Endothelial cell of umbilical vein (primary cell): ENCODE measurements around the gene STK40. TPM values are rescaled to one million over a fixed set of nuclear protein-coding genes. Genes with fewer than 3 reads are reported as not detected.

Source experiments
- BruUV-seq: library from RNA; stranded (reverse); fragments of 400-500 nt; replicated peaks from 2 replicates; lab custom pipeline; 2021; lab: Mats Ljungman, UMichigan
- CTCF ChIA-PET: fragments of 300-600, 350-600 bp; sonication (Branson Sonifier 250); formaldehyde crosslinking; loops from one replicate; lab custom pipeline; 2021; ENCODE audit warnings: antibody characterized with exemption, inconsistent platforms; lab: Charles Lee
- POLR2A ChIA-PET: fragments of 300-600, 350-600 bp; sonication (Branson Sonifier 250); formaldehyde crosslinking; loops from one replicate; lab custom pipeline; 2021; ENCODE audit warnings: antibody characterized with exemption, inconsistent platforms; lab: Charles Lee
- DNase-seq: peaks from one replicate; pipeline ENCODE4 v3.0.0-alpha.2; 2011; ENCODE audit warnings: low read depth, low spot score
- FAIRE-seq: peaks from 2 replicates; lab custom pipeline; 2011; peaks lifted over from hg19 to GRCh38; lab: Jason Lieb, UNC
- H2AFZ ChIP-seq: 2 replicates; pipeline ENCODE4 v1.6.0; 2012; ENCODE audit warnings: low read depth, low read length, control low read depth, inconsistent platforms
- H3K27ac ChIP-seq: 2 replicates; pipeline ENCODE4 v1.5.1; 2011; ENCODE audit warnings: low read depth, mild to moderate bottlenecking, control low read depth, low read length, moderate library complexity; ENCODE audit not compliant: insufficient read depth
- H3K27me3 ChIP-seq, 2 experiments: 2 replicates each; pipeline versions ENCODE4 v1.6.0 to v1.6.1; 2011; ENCODE audit warnings: low read length in 2 of 2, mixed read lengths in 1 of 2; ENCODE audit not compliant: control insufficient read depth in 2 of 2, insufficient read depth in 2 of 2
- H3K36me3 ChIP-seq, 2 experiments: 2 replicates in 1 of 2; 3 replicates in 1 of 2; pipeline ENCODE4 v1.5.1; 2011; ENCODE audit warnings: low read length in 2 of 2, mild to moderate bottlenecking in 1 of 2, moderate library complexity in 1 of 2; ENCODE audit not compliant: control insufficient read depth in 2 of 2, insufficient read depth in 2 of 2; ENCODE audit errors: extremely low read depth in 1 of 2
- H3K4me1 ChIP-seq: 3 replicates; pipeline ENCODE4 v1.5.1; 2011; ENCODE audit warnings: mild to moderate bottlenecking, low read length; ENCODE audit not compliant: control insufficient read depth, insufficient read depth; ENCODE audit errors: extremely low read depth
- H3K4me2 ChIP-seq: 2 replicates; pipeline ENCODE4 v1.6.1; 2011; ENCODE audit warnings: low read length, control low read depth, mixed read lengths; ENCODE audit not compliant: insufficient read depth
- H3K4me3 ChIP-seq, 3 experiments: fragments of 200-600 bp in 1 of 3; sonication (generic), shearing (Covaris generic) in 1 of 3; replicated peaks in 1 of 3; 2 replicates each; pipeline ENCODE4 v1.5.1; 2011 to 2016; ENCODE audit warnings: control low read depth in 3 of 3, low read length in 3 of 3, mild to moderate bottlenecking in 2 of 3, inconsistent platforms in 1 of 3, low read depth in 1 of 3, moderate library complexity in 1 of 3; ENCODE audit not compliant: insufficient read depth in 1 of 3
- H3K79me2 ChIP-seq: 2 replicates; pipeline ENCODE4 v1.6.0; 2012; ENCODE audit warnings: low read length, inconsistent platforms; ENCODE audit not compliant: control insufficient read depth, insufficient read depth
- H3K9ac ChIP-seq: replicated peaks from 2 replicates; pipeline ENCODE3; 2011; ENCODE audit warnings: low read length, control low read depth; ENCODE audit not compliant: insufficient read depth; ENCODE audit errors: extremely low read depth
- H3K9me1 ChIP-seq: replicated peaks from 3 replicates; pipeline ENCODE4 v1.6.0; 2011; ENCODE audit warnings: mild to moderate bottlenecking, low read length; ENCODE audit not compliant: control insufficient read depth, insufficient read depth; ENCODE audit errors: extremely low read depth
- H3K9me3 ChIP-seq: replicated peaks from 2 replicates; pipeline ENCODE4 v1.5.1; 2012; ENCODE audit warnings: low read length, inconsistent platforms; ENCODE audit not compliant: control insufficient read depth, insufficient read depth
- H4K20me1 ChIP-seq: replicated peaks from 2 replicates; pipeline ENCODE3; 2011; ENCODE audit warnings: mild to moderate bottlenecking, low read length; ENCODE audit not compliant: control insufficient read depth, insufficient read depth; ENCODE audit errors: extremely low read depth
- EZH2 ChIP-seq: IDR thresholded peaks from 2 replicates; pipeline ENCODE4 v1.6.1; 2012; ENCODE audit warnings: borderline replicate concordance, low read depth, mild to moderate bottlenecking, moderate library complexity, low read length, inconsistent platforms; ENCODE audit not compliant: severe bottlenecking
- FOS ChIP-seq: IDR thresholded peaks from 2 replicates; pipeline ENCODE4 v1.6.1; 2011; ENCODE audit warnings: mild to moderate bottlenecking, low read length, moderate library complexity, borderline replicate concordance; ENCODE audit not compliant: insufficient read depth
- GATA2 ChIP-seq: IDR thresholded peaks from 2 replicates; pipeline ENCODE4 v1.7.0; 2011; ENCODE audit warnings: low read depth, mild to moderate bottlenecking, moderate library complexity, mixed read lengths, low read length; ENCODE audit not compliant: insufficient read length, insufficient read depth
- JUN ChIP-seq: IDR thresholded peaks from 2 replicates; pipeline ENCODE4 v1.6.1; 2011; ENCODE audit warnings: borderline replicate concordance, low read depth; ENCODE audit not compliant: insufficient read length, insufficient read depth
- MYC ChIP-seq: IDR thresholded peaks from one replicate; pipeline ENCODE4 v1.6.1; 2011; ENCODE audit warnings: mild to moderate bottlenecking, low read depth, low read length
- POLR2A ChIP-seq: IDR thresholded peaks from 2 replicates; pipeline ENCODE4 v1.6.1; 2012; ENCODE audit warnings: low read depth, mild to moderate bottlenecking, control low read depth, low read length
- POLR2AphosphoS5 ChIP-seq: IDR thresholded peaks from 2 replicates; pipeline ENCODE4 v1.6.1; 2012; ENCODE audit warnings: low read depth, mild to moderate bottlenecking, control low read depth, low read length, moderate library complexity; ENCODE audit not compliant: insufficient read depth
- dilution Hi-C: fragments of 300-500 bp; cut with MboI; formaldehyde crosslinking; loops from one replicate; pipeline ENCODE4 v1.15.0; 2019; ENCODE audit warnings: low sequenced_read_pairs; ENCODE audit not compliant: extremely low pct_ligation_motif_present
- intact Hi-C: fragments of 100-400 bp; cut with micrococcal nuclease; formaldehyde crosslinking; loops from one replicate; pipeline ENCODE4 v1.10.0; 2022
- polyA plus RNA-seq, 4 experiments: library from polyadenylated mRNA; depleted of rRNA in 3 of 4; stranded (reverse) in 3 of 4; unstranded in 1 of 4; fragments of >200 nt; gene quantifications; 2 replicates each; pipeline versions ENCODE4 v1.2.1 to v1.2.3, GENCODE V29; 2011 to 2012; ENCODE audit warnings: missing spikeins in 1 of 4
- total RNA-seq: library from RNA; stranded (reverse); gene quantifications from 2 replicates; pipeline ENCODE4 v1.2.3, GENCODE V29; 2021
- TF ChIP-seq, protein P1 (sequence below): IDR thresholded peaks from 2 replicates; pipeline ENCODE4 v1.6.1; 2011; ENCODE audit not compliant: insufficient read depth, insufficient read length
- TF ChIP-seq, protein P2 (sequence below), 2 donors: IDR thresholded peaks; 1 replicate in 1 of 2; 2 replicates in 1 of 2; pipeline ENCODE4 v1.5.1; 2011; ENCODE audit warnings: low read length in 2 of 2, mild to moderate bottlenecking in 2 of 2, moderate library complexity in 2 of 2, control low read depth in 1 of 2, inconsistent platforms in 1 of 2, low read depth in 1 of 2; ENCODE audit not compliant: insufficient read depth in 1 of 2; ENCODE audit errors: extremely low read depth in 1 of 2

STK40 gene
- total and polyA plus RNA-seq, 2 donors (not counting 3 experiments of a cell fraction or from before 2014, with no cell fraction given), result 20.8 to 36.8 TPM

DNA sequence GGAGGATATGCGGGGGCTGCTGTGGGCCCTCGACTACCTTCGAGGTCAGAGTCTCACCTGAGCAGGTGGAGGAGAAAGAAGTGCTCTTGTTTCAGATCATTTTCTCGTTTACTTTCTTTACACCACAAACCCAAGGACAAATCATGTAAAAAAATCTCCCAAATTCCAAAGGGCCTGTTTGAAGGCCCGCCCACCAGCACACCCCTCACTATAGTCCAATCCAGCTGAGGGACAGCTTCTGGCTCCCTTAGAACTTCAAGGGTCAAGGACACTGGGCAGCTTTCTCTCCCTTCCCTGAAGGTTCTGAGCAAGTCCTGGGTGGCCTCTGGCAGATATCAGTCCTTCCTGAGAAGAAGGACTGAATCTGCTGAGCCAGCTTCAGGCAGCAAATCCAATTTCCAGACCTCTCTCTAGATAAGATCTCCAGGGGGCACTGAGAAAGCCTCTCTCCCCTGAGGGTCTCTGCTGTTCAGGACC is 5.5 kb downstream of the STK40 start:
- Histone ChIP-seq H3K79me2 (peaks cover 80% of the 10 kb centered on the region), H4K20me1 (no peaks in the 10 kb centered on the region), H3K4me2 (no peak overlapping the region), H3K9ac (no peak overlapping the region), H3K9me3 (no peaks in the 10 kb centered on the region), H3K36me3 (peaks cover 0 to 1% of the 10 kb centered on the region in 2 experiments), H3K4me3 (no peak overlapping the region), H3K9me1 (no peaks in the 10 kb centered on the region), H3K4me1 (peaks cover 21% of the 10 kb centered on the region), H3K27ac (no peak overlapping the region), H3K27me3 (no peaks in the 10 kb centered on the region), H2AFZ (no peak overlapping the region)
- FAIRE-seq (no peak), DNase-seq (no peak)
- TF ChIP-seq JUN (no peak), POLR2A (no peak), EZH2 (no peak), MYC (no peak), FOS (no peak), GATA2 (no peak), POLR2AphosphoS5 (no peak)
- TF ChIP-seq, protein P1, sequence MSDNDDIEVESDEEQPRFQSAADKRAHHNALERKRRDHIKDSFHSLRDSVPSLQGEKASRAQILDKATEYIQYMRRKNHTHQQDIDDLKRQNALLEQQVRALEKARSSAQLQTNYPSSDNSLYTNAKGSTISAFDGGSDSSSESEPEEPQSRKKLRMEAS, result no peak
- TF ChIP-seq, protein P2, sequence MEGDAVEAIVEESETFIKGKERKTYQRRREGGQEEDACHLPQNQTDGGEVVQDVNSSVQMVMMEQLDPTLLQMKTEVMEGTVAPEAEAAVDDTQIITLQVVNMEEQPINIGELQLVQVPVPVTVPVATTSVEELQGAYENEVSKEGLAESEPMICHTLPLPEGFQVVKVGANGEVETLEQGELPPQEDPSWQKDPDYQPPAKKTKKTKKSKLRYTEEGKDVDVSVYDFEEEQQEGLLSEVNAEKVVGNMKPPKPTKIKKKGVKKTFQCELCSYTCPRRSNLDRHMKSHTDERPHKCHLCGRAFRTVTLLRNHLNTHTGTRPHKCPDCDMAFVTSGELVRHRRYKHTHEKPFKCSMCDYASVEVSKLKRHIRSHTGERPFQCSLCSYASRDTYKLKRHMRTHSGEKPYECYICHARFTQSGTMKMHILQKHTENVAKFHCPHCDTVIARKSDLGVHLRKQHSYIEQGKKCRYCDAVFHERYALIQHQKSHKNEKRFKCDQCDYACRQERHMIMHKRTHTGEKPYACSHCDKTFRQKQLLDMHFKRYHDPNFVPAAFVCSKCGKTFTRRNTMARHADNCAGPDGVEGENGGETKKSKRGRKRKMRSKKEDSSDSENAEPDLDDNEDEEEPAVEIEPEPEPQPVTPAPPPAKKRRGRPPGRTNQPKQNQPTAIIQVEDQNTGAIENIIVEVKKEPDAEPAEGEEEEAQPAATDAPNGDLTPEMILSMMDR (IDR thresholded peaks at IDR 0.05; ENCODE audit: extremely low read depth in 1 of 2, insufficient read depth in 1 of 2, low read depth in 1 of 2, low read length in 2 of 2), result no peak
- dilution Hi-C loops, result no loop called here
- ChIA-PET CTCF (interaction anchor here (1.9 kb wide), 1 partner anchor 38 kb away, joined by 9 read pairs; no protein-coding TSS in a partner anchor), POLR2A (no interaction called here)
- intact Hi-C loops, result no loop called here
- no TSS peak for BruUV-seq
